Naive thymus-derived CD8-positive, alpha-beta T cell (primary cell): ENCODE data around the gene COBL. TPM values are rescaled to one million over a fixed set of nuclear protein-coding genes. Genes with fewer than 3 reads are reported as not detected.
A peak's percentile ranks its signal among the peaks of the same experiment; 100 is the strongest.

Experiments
- ATAC-seq, 2 donors: fragments of 150-1000 bp; cut with Tn5 transposase in 1 of 2; sonication (Bioruptor Pico), chemical (Tn5 transposase) in 1 of 2; 1 replicate in 1 of 2; 2 replicates in 1 of 2; pipeline ENCODE4 v1.10.0; 2021; ENCODE audit warnings: mild to moderate bottlenecking in 2 of 2, moderate library complexity in 2 of 2
- POLR2A ChIA-PET: fragments of 350-600 bp; sonication (Branson Sonifier 250); formaldehyde crosslinking; loops from one replicate; lab custom pipeline; 2021; ENCODE audit warnings: antibody characterized with exemption; lab: Charles Lee
- DNase-seq, 10 donors: peaks; one replicate each; pipeline versions ENCODE4 v3.0.0 to v3.0.0-alpha.2; 2020 to 2022
- H3K27ac Mint-ChIP-seq, 10 donors: one replicate each; pipeline ENCODE4 v1.8.0; 2020 to 2022; ENCODE audit warnings: mild to moderate bottlenecking in 10 of 10, mixed read lengths in 10 of 10, moderate library complexity in 4 of 10, inconsistent platforms in 1 of 10
- H3K27me3 Mint-ChIP-seq, 5 donors: one replicate each; pipeline ENCODE4 v1.8.0; 2021 to 2022; ENCODE audit warnings: mixed read lengths in 5 of 5
- H3K36me3 Mint-ChIP-seq, 3 donors: one replicate each; pipeline ENCODE4 v1.8.0; 2020 to 2022; ENCODE audit warnings: mixed read lengths in 3 of 3, mild to moderate bottlenecking in 2 of 3, inconsistent platforms in 1 of 3
- H3K4me1 Mint-ChIP-seq, 4 donors: one replicate each; pipeline ENCODE4 v1.8.0; 2021 to 2022; ENCODE audit warnings: mixed read lengths in 4 of 4
- H3K4me3 Mint-ChIP-seq, 10 donors: one replicate each; pipeline ENCODE4 v1.8.0; 2020 to 2022; ENCODE audit warnings: mild to moderate bottlenecking in 10 of 10, mixed read lengths in 10 of 10, moderate library complexity in 6 of 10, inconsistent platforms in 1 of 10
- H3K9me3 Mint-ChIP-seq, 9 donors: one replicate each; pipeline ENCODE4 v1.8.0; 2020 to 2022; ENCODE audit warnings: mixed read lengths in 9 of 9, mild to moderate bottlenecking in 3 of 9, inconsistent platforms in 1 of 9, moderate library complexity in 1 of 9
- polyA plus RNA-seq, 3 donors: library from polyadenylated mRNA; unstranded; fragments of 300-500 nt; fragmentation: Illumina TruSeq; gene quantifications; one replicate each; pipeline ENCODE4 v1.2.3, GENCODE V29; 2021
- total RNA-seq, 8 experiments: library from RNA in 2 of 8; stranded (reverse) in 2 of 8; gene quantifications; one replicate each; pipeline ENCODE4 v1.2.3 and lab custom pipeline; 2021 to 2026

The COBL gene
- total and polyA plus RNA-seq, 5 experiments from 2014 or later, result not detected

DNA sequence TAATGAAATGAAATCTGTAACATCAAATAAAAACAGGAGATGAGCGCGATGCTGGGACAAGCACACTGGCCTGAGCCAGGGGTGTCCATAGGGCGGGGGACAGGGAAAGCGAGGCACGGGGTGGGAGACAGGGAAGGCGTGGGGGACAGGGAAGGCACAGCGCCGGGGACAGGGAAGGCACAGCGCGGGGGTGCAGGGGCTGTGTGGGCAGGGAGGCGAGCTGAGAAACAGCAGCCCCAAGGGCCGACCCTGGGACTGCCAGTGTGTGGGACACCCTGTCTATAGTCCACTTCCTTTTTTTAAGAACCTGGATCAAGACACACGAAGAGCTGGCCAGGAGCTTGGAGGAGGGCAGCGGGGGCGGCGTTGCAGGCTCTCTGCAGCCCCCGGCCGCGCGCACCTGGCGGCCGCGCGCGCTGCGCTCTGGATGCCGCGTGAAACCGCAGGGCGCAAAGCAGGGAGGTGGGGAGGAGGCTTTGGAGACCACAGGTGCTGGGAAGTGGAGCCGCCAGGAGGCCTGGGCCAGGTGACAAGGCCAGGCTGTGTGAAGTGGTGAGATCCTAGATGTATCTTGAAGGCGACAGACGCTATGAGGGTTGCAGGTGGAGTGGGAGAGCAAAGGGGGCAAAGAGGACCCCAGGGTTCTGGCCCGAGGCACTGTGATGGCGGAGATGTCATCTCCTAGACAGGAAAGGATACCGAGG, 157.7 kb downstream of the COBL start:
- Mint-ChIP-seq H3K4me3 (no peak overlapping the region), H3K9me3 (no peaks in the 10 kb centered on the region), H3K27me3 (peaks cover 10 to 33% (median 12%) of the 10 kb centered on the region in 5 donors), H3K27ac (no peak overlapping the region), H3K36me3 (no peaks in the 10 kb centered on the region), H3K4me1 (peaks cover 0 to 11% (median 4%) of the 10 kb centered on the region in 4 donors)
- POLR2A ChIA-PET, result no interaction called here
- DNase-seq, result no peak
- no peak for ATAC-seq

- DNase-seq, result no peak
- POLR2A ChIA-PET, result no interaction called here
- peaks cover 5 to 30% (median 12%) of the 10 kb centered on the region in 5 donors for H3K27me3 Mint-ChIP-seq
- no peaks in the 10 kb centered on the region for H3K9me3 Mint-ChIP-seq
- H3K4me3 Mint-ChIP-seq, result no peak overlapping the region
- H3K36me3 Mint-ChIP-seq, result no peaks in the 10 kb centered on the region
- ATAC-seq, result no peak
- H3K27ac Mint-ChIP-seq, result no peak overlapping the region
- H3K4me1 Mint-ChIP-seq, result peaks cover 0 to 11% (median 4%) of the 10 kb centered on the region in 4 donors
Measured at GRCh38 chr7:51158211-51158610, 158.4 kb downstream of the COBL start.

- Mint-ChIP-seq H3K4me1 (peaks cover 0 to 6% (median 0%) of the 10 kb centered on the region in 4 donors), H3K4me3 (no peak overlapping the region), H3K36me3 (peaks cover 0 to 2% (median 0%) of the 10 kb centered on the region in 3 donors), H3K27ac (no peak overlapping the region), H3K27me3 (peaks cover 0 to 47% (median 22%) of the 10 kb centered on the region in 5 donors), H3K9me3 (peaks cover 0 to 2% (median 0%) of the 10 kb centered on the region in 9 donors)
- POLR2A ChIA-PET, result no interaction called here
- ATAC-seq (no peak), DNase-seq (no peak)
Measured at GRCh38 chr7:51154201-51154600, 162.4 kb downstream of the COBL start.

DNA sequence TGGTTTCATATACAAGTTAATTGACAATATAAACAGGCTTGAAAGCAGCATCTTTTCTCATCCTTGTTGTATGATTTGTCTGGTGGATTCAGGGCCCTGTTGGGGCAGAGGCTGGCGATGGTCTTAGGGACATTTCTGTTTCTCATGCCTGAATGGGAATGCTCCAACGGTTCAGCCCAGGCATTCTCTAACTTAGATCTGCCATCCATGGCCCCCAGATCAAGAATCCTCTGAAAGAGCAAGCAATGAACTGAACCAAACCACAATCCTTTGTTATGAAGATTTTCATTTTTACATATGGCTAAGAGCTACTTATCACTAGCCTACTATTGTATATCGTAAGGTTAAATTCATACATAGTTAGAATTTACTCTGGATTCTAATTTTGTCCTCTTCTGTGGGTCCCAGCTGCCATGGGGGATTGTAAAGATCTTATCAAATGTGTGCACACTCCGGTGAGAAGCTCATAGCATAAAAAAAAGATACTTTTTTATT, 163.9 kb downstream of the COBL start:
- ATAC-seq (no peak), DNase-seq (no peak)
- H3K4me3 Mint-ChIP-seq, result no peak overlapping the region
- peaks cover 0 to 6% (median 0%) of the 10 kb centered on the region in 4 donors for H3K4me1 Mint-ChIP-seq
- H3K9me3 Mint-ChIP-seq, result peaks cover 0 to 17% (median 11%) of the 10 kb centered on the region in 9 donors
- peaks cover 0 to 36% (median 20%) of the 10 kb centered on the region in 5 donors for H3K27me3 Mint-ChIP-seq
- POLR2A ChIA-PET, result no interaction called here
- peaks cover 2 to 14% (median 5%) of the 10 kb centered on the region in 3 donors for H3K36me3 Mint-ChIP-seq
- no peak overlapping the region for H3K27ac Mint-ChIP-seq

- POLR2A ChIA-PET, result no interaction called here
- Mint-ChIP-seq H3K9me3 (peaks cover 0 to 29% (median 12%) of the 10 kb centered on the region in 9 donors), H3K36me3 (peaks cover 2 to 14% (median 5%) of the 10 kb centered on the region in 3 donors), H3K27ac (no peak overlapping the region), H3K4me3 (no peak overlapping the region), H3K27me3 (peaks cover 0 to 35% (median 19%) of the 10 kb centered on the region in 5 donors), H3K4me1 (peaks cover 0 to under 1% (median 0%) of the 10 kb centered on the region in 4 donors)
- no peak for ATAC-seq
- DNase-seq, result no peak
Measured at GRCh38 chr7:51151455-51151854, 165.2 kb downstream of the COBL start.

GRCh38 chr7:51150193-51150592, 166.4 kb downstream of the COBL start:
- Mint-ChIP-seq H3K4me3 (no peak overlapping the region), H3K36me3 (peaks cover 2 to 14% (median 5%) of the 10 kb centered on the region in 3 donors), H3K9me3 (peaks cover 0 to 30% (median 15%) of the 10 kb centered on the region in 9 donors), H3K27me3 (peaks cover 0 to 35% (median 21%) of the 10 kb centered on the region in 5 donors), H3K27ac (no peak overlapping the region), H3K4me1 (no peaks in the 10 kb centered on the region)
- ATAC-seq (no peak), DNase-seq (no peak)
- POLR2A ChIA-PET, result no interaction called here

- Mint-ChIP-seq H3K36me3 (peaks cover 2 to 14% (median 5%) of the 10 kb centered on the region in 3 donors), H3K27me3 (peaks cover 0 to 25% (median 17%) of the 10 kb centered on the region in 5 donors), H3K27ac (no peak overlapping the region), H3K9me3 (peaks cover 0 to 30% (median 15%) of the 10 kb centered on the region in 9 donors), H3K4me1 (no peaks in the 10 kb centered on the region), H3K4me3 (no peak overlapping the region)
- ATAC-seq, result no peak
- no peak for DNase-seq
- POLR2A ChIA-PET, result no interaction called here
Measured at GRCh38 chr7:51148216-51148615, 168.4 kb downstream of the COBL start.

DNA sequence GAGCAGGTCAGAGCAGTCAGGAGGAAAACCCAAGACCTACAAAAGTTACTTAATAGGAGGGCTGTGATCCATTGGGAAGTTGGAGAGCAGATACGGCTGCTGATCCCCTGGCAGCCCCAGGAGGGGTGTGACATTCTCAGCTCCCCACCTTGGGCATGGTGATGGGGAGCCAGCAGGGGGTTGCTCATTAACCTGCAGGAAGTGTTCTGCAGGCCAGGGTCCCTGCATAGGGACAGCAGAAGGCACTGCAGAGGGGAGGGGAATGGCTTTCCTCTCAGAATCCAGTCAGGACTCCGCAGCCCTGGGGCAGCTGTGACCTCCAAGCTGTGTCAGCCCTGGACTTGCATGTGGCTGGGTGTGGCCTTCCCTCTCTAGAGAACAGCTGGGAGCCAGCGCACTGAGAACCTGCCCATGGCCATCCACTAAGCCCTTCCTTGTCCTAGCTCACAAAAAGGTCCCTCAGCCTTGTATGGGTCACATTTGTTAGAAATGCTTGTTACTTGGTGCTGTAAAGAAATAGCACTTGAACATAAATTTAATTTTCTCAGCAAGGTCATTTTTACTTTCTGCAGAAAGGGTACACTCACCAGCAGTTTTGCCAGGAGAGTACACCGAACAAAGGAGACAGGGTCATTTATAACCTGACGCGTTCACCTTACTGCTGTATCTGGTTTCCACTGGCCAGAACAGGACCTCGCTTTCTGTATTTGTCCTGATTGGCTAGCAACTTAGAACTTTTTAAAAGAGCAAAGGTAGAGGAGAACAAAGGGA, 169.6 kb downstream of the COBL start:
- DNase-seq (no peak), ATAC-seq (no peak)
- peaks cover 0 to 30% (median 15%) of the 10 kb centered on the region in 9 donors for H3K9me3 Mint-ChIP-seq
- H3K4me3 Mint-ChIP-seq, result no peak overlapping the region
- POLR2A ChIA-PET, result no interaction called here
- peaks cover 0 to 26% (median 17%) of the 10 kb centered on the region in 5 donors for H3K27me3 Mint-ChIP-seq
- peaks cover 2 to 14% (median 5%) of the 10 kb centered on the region in 3 donors for H3K36me3 Mint-ChIP-seq
- H3K27ac Mint-ChIP-seq, result no peak overlapping the region
- H3K4me1 Mint-ChIP-seq, result no peaks in the 10 kb centered on the region

DNA sequence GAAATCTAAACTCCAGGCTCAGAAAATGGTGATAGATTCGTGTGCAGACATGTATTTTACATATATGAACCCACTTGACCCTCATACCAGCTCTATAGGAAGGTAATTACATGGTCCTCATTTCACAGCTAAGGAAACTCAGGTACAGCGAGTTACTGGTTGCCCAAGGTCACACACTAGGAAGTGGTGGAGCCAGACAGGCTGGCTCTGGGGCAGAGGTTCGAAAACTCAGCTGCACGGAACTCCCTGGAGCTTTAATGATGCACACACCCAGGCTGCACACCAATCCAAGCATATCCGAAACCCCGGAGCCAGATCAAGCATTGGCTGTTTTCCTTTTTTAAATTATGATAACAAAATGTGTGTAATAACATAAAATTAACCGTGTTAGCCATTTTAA, 172.4 kb downstream of the COBL start:
- Mint-ChIP-seq H3K4me3 (no peak overlapping the region), H3K27ac (no peak overlapping the region), H3K27me3 (peaks cover 0 to 13% (median 3%) of the 10 kb centered on the region in 5 donors), H3K4me1 (peaks cover 0 to 4% (median 1%) of the 10 kb centered on the region in 4 donors), H3K36me3 (peaks cover 2 to 11% (median 5%) of the 10 kb centered on the region in 3 donors), H3K9me3 (peaks cover 0 to 28% (median 13%) of the 10 kb centered on the region in 9 donors)
- POLR2A ChIA-PET, result no interaction called here
- ATAC-seq (no peak), DNase-seq (no peak)

- Mint-ChIP-seq H3K27ac (peak overlapping the region in 1 of 10 donors; percentile 46), H3K4me1 (peaks cover 0 to 4% (median 1%) of the 10 kb centered on the region in 4 donors), H3K9me3 (peaks cover 0 to 14% (median 4%) of the 10 kb centered on the region in 9 donors), H3K27me3 (peaks cover 0 to 7% (median 3%) of the 10 kb centered on the region in 5 donors), H3K4me3 (no peak overlapping the region), H3K36me3 (no peaks in the 10 kb centered on the region)
- ATAC-seq, result no peak
- no peak for DNase-seq
- POLR2A ChIA-PET, result no interaction called here
Measured at GRCh38 chr7:51142741-51143385, 173.7 kb downstream of the COBL start.

- Mint-ChIP-seq H3K4me1 (peaks cover 0 to 4% (median 1%) of the 10 kb centered on the region in 4 donors), H3K27me3 (peaks cover 0 to 7% (median 3%) of the 10 kb centered on the region in 5 donors), H3K4me3 (no peak overlapping the region), H3K27ac (no peak overlapping the region), H3K36me3 (no peaks in the 10 kb centered on the region), H3K9me3 (peaks cover 0 to 8% (median 0%) of the 10 kb centered on the region in 9 donors)
- POLR2A ChIA-PET, result no interaction called here
- ATAC-seq (no peak), DNase-seq (peak in 1 of 10 donors; percentile 24)
Measured at GRCh38 chr7:51141451-51142003, 175.1 kb downstream of the COBL start.
